Mesenchymal stem cell (in vitro differentiated cells and primary cell): ENCODE results near the gene RPRML. TPM values are rescaled to one million over a fixed set of nuclear protein-coding genes. Genes with fewer than 3 reads are reported as not detected.

Experiments used
- DNase-seq: peaks from one replicate; pipeline ENCODE4 v3.0.0-alpha.2; 2013
- H2AFZ ChIP-seq: one replicate; pipeline ENCODE4 v1.6.1; 2013; ENCODE audit warnings: low read depth, mild to moderate bottlenecking, control low read depth, inconsistent platforms, low read length, moderate library complexity
- H2AK5ac ChIP-seq: 2 replicates; pipeline ENCODE4 v1.6.1; 2013; ENCODE audit warnings: low read length, moderate library complexity, mild to moderate bottlenecking, inconsistent platforms; ENCODE audit not compliant: severe bottlenecking
- H2BK120ac ChIP-seq: one replicate; pipeline ENCODE4 v1.6.1; 2013; ENCODE audit warnings: low read depth, mild to moderate bottlenecking, inconsistent platforms, low read length, moderate library complexity
- H2BK12ac ChIP-seq, 2 experiments: one replicate each; pipeline ENCODE4 v1.6.1; 2013; ENCODE audit warnings: inconsistent platforms in 2 of 2, low read length in 2 of 2, mild to moderate bottlenecking in 2 of 2, moderate library complexity in 2 of 2, control low read depth in 1 of 2
- H2BK15ac ChIP-seq: one replicate; pipeline ENCODE4 v1.6.1; 2013; ENCODE audit warnings: mild to moderate bottlenecking, low read depth, inconsistent platforms; ENCODE audit not compliant: poor library complexity, severe bottlenecking
- H2BK5ac ChIP-seq: 2 replicates; pipeline ENCODE4 v1.6.1; 2013; ENCODE audit warnings: low read depth, mild to moderate bottlenecking, low read length, control low read depth, inconsistent platforms; ENCODE audit not compliant: poor library complexity, severe bottlenecking
- H3K14ac ChIP-seq, 2 experiments: one replicate each; pipeline ENCODE4 v1.6.1; 2013; ENCODE audit warnings: inconsistent platforms in 2 of 2, low read length in 2 of 2, control low read depth in 1 of 2, mild to moderate bottlenecking in 1 of 2, moderate library complexity in 1 of 2
- H3K18ac ChIP-seq, 2 experiments: one replicate each; pipeline ENCODE4 v1.6.1; 2013; ENCODE audit warnings: inconsistent platforms in 2 of 2, low read length in 2 of 2, control low read depth in 1 of 2, low read depth in 1 of 2, mild to moderate bottlenecking in 1 of 2
- H3K23ac ChIP-seq, 2 experiments: one replicate each; pipeline ENCODE4 v1.6.1; 2013; ENCODE audit warnings: inconsistent platforms in 2 of 2, low read length in 2 of 2, mild to moderate bottlenecking in 2 of 2, moderate library complexity in 2 of 2, control low read depth in 1 of 2
- H3K27ac ChIP-seq: 2 replicates; pipeline ENCODE4 v1.5.1; 2013; ENCODE audit warnings: mild to moderate bottlenecking, moderate library complexity, low read length, control low read depth, inconsistent platforms; ENCODE audit not compliant: poor library complexity, severe bottlenecking
- H3K27me3 ChIP-seq, 2 experiments: 2 replicates each; pipeline versions ENCODE4 v1.6.1 to v1.7.0; 2013; ENCODE audit warnings: low read length in 2 of 2, mild to moderate bottlenecking in 2 of 2, moderate library complexity in 2 of 2, control low read depth in 1 of 2, inconsistent platforms in 1 of 2; ENCODE audit not compliant: control insufficient read depth in 1 of 2, insufficient read depth in 1 of 2
- H3K36me3 ChIP-seq, 2 experiments: 2 replicates each; pipeline versions ENCODE4 v1.6.1 to v1.7.0; 2013; ENCODE audit warnings: low read length in 2 of 2, control low read depth in 1 of 2, inconsistent platforms in 1 of 2, low read depth in 1 of 2, mild to moderate bottlenecking in 1 of 2; ENCODE audit not compliant: insufficient read depth in 2 of 2, control insufficient read depth in 1 of 2
- H3K4ac ChIP-seq, 2 experiments: one replicate each; pipeline ENCODE4 v1.6.1; 2013; ENCODE audit warnings: inconsistent platforms in 2 of 2, low read length in 2 of 2, mild to moderate bottlenecking in 2 of 2, moderate library complexity in 2 of 2, control low read depth in 1 of 2, low read depth in 1 of 2
- H3K4me1 ChIP-seq: 2 replicates; pipeline ENCODE4 v1.6.1; 2013; ENCODE audit warnings: low read depth, low read length, control low read depth; ENCODE audit not compliant: control insufficient read depth, insufficient read depth
- H3K4me2 ChIP-seq: 2 replicates; pipeline ENCODE4 v1.6.1; 2013; ENCODE audit warnings: low read length, mild to moderate bottlenecking, inconsistent platforms; ENCODE audit not compliant: poor library complexity, severe bottlenecking
- H3K4me3 ChIP-seq, 2 experiments: 2 replicates each; pipeline versions ENCODE4 v1.5.1 to v1.7.0; 2013; ENCODE audit warnings: low read length in 2 of 2, mild to moderate bottlenecking in 2 of 2, control low read depth in 1 of 2, low read depth in 1 of 2; ENCODE audit not compliant: insufficient read depth in 1 of 2
- H3K79me1 ChIP-seq: replicated peaks from 2 replicates; pipeline ENCODE4 v1.6.1; 2013; ENCODE audit warnings: mild to moderate bottlenecking, control low read depth, low read length, inconsistent platforms; ENCODE audit not compliant: poor library complexity, severe bottlenecking
- H3K9ac ChIP-seq: 2 replicates; pipeline ENCODE4 v1.7.0; 2013; ENCODE audit warnings: mild to moderate bottlenecking, low read length, moderate library complexity
- H3K9me3 ChIP-seq: 2 replicates; pipeline ENCODE4 v1.7.0; 2013; ENCODE audit warnings: mild to moderate bottlenecking, low read length; ENCODE audit not compliant: control insufficient read depth
- H4K8ac ChIP-seq: one replicate; pipeline ENCODE4 v1.6.1; 2013; ENCODE audit warnings: inconsistent platforms, mild to moderate bottlenecking, low read length, moderate library complexity
- H4K91ac ChIP-seq: one replicate; pipeline ENCODE4 v1.6.1; 2013; ENCODE audit warnings: mild to moderate bottlenecking, low read length, inconsistent platforms
- WGBS: methylation state at CpG from one replicate; pipeline ENCODE4 v1.1.7; 2013; ENCODE audit warnings: mixed read lengths; 5-methylcytosine and 5-hydroxymethylcytosine counted together
- small RNA-seq: library from polyadenylated mRNA; stranded (forward); fragments of <200 nt; extraction: miRNeasy Mini kit (QIAGEN cat#:217004); gene quantifications from one replicate; pipeline ENCODE3, GENCODE V24; 2013; ENCODE audit warnings: low read depth

RPRML gene

DNA sequence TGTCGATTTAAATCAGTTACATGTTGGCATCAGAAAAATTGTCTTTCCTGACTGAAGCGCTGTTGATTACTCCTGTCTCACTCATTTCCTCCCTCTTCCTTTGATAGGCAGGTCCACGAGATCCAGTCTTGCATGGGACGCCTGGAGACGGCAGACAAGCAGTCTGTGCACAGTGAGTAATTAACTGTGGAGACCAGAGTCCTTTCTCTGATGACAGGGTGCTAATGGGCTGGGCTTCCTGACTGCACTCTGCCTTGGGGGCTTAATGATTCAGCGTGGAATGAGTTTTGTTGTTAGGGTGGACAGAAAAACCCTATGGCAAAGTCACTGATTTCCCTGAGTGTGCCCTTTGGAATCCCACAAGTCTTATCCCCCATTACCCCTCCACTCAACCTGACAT, 49.6 kb downstream of the RPRML start:
- Histone ChIP-seq H3K4me3 (no peak overlapping the region), H3K4me2 (no peak overlapping the region), H4K91ac (no peak overlapping the region), H3K4ac (no peak overlapping the region), H3K4me1 (peaks cover 3% of the 10 kb centered on the region), H4K8ac (no peak overlapping the region), H3K27me3 (no peaks in the 10 kb centered on the region), H3K27ac (no peak overlapping the region), H2BK5ac (no peak overlapping the region), H2BK12ac (no peak overlapping the region), H2AFZ (no peak overlapping the region), H3K18ac (no peak overlapping the region), H3K9me3 (no peaks in the 10 kb centered on the region), H2BK15ac (no peak overlapping the region), H3K79me1 (peaks cover 28% of the 10 kb centered on the region), H2AK5ac (no peak overlapping the region), H2BK120ac (no peak overlapping the region), H3K14ac (no peak overlapping the region), H3K9ac (peak overlapping the region; percentile 27), H3K23ac (no peak overlapping the region), H3K36me3 (peaks cover 28 to 61% of the 10 kb centered on the region in 2 experiments)
- WGBS = 29% methylated on average over 2 of the region's 6 CpGs
- DNase-seq = peak; percentile 83

DNA sequence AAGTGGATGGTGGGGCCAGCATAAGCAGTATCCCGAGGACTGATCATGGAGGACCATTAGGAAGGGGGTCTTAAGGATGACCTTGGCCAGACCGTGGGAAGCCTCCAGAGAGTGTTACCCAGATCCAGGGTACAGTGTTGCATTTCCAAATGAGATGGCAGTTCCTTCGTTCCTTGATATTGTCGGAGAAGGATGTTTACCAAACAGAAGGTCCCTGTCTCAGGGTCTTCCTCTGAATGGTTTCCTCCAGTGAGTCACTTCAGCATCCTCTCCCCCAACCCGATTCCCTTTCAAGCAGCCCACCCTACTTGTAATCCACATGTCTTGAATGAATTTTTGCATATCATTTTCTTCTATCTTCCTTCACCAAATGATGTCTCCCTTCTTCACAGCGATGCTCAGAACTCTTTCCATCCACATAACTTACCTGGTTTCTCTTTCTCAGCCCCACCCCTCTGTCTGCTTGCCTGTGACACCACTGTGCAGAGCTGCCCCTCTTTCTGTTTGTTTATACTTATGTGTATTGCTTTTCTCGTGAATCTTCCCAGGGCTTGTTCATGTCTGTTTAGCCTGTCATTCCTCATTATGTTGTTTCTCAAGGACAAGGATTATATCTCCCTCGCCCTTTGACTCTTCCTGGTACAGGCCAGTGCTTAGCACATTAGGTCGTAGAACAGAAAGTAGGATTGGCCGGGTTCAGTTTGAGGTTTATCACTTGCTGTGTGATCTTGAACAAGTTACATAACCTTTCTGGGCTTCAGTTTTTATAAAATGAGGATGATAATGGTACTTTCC, 50.4 kb downstream of the RPRML start:
- Histone ChIP-seq H3K4me2 (no peak overlapping the region), H3K4me1 (peaks cover 3% of the 10 kb centered on the region), H2BK15ac (no peak overlapping the region), H3K27ac (no peak overlapping the region), H3K9me3 (no peaks in the 10 kb centered on the region), H2BK5ac (no peak overlapping the region), H3K14ac (no peak overlapping the region), H4K91ac (no peak overlapping the region), H4K8ac (peak overlapping the region; percentile 23), H2AFZ (no peak overlapping the region), H3K18ac (no peak overlapping the region), H3K36me3 (peaks cover 22 to 53% of the 10 kb centered on the region in 2 experiments), H2BK120ac (no peak overlapping the region), H3K27me3 (no peaks in the 10 kb centered on the region), H3K9ac (peak overlapping the region; percentile 27), H3K4me3 (no peak overlapping the region), H3K23ac (no peak overlapping the region), H3K4ac (no peak overlapping the region), H2BK12ac (no peak overlapping the region), H3K79me1 (peaks cover 24% of the 10 kb centered on the region), H2AK5ac (no peak overlapping the region)
- 60% methylated on average over 10 of the region's 10 CpGs for WGBS
- DNase-seq = peak; percentile 71

Small RNA genes within 50 kb of the gene (small RNA-seq; reads per million reads assigned to genes)
- gene MIR5089 = not detected
